Fibroblast of lung (primary cell): ENCODE data around the gene TOMM70. TPM values are rescaled to one million over a fixed set of nuclear protein-coding genes. Genes with fewer than 3 reads are reported as not detected.

ENCODE experiments used
- DNase-seq, 2 donors: peaks; one replicate each; pipeline versions ENCODE4 v3.0.0 to v3.0.0-alpha.2; 2010; ENCODE audit warnings: low read depth in 2 of 2
- H2AFZ ChIP-seq: 2 replicates; pipeline ENCODE4 v1.5.1; 2012; ENCODE audit warnings: low read length, control low read depth, inconsistent platforms
- H3K27ac ChIP-seq: 2 replicates; pipeline ENCODE4 v1.5.1; 2011; ENCODE audit warnings: low read length, control low read depth; ENCODE audit not compliant: insufficient read depth
- H3K27me3 ChIP-seq: 2 replicates; pipeline ENCODE4 v1.5.1; 2011; ENCODE audit warnings: mild to moderate bottlenecking, low read length; ENCODE audit not compliant: control insufficient read depth, insufficient read depth
- H3K36me3 ChIP-seq: 2 replicates; pipeline ENCODE4 v1.5.1; 2011; ENCODE audit warnings: low read length; ENCODE audit not compliant: control insufficient read depth, insufficient read depth
- H3K4me1 ChIP-seq: 2 replicates; pipeline ENCODE4 v1.5.1; 2011; ENCODE audit warnings: low read length; ENCODE audit not compliant: control insufficient read depth, insufficient read depth; ENCODE audit errors: extremely low read depth
- H3K4me2 ChIP-seq: 2 replicates; pipeline ENCODE4 v1.5.1; 2011; ENCODE audit warnings: low read length, control low read depth; ENCODE audit not compliant: insufficient read depth; ENCODE audit errors: extremely low read depth
- H3K4me3 ChIP-seq, 4 experiments: fragments of 200-600 bp in 1 of 4; sonication (generic) in 1 of 4; replicated peaks in 1 of 4; 2 replicates each; pipeline ENCODE4 v1.5.1; 2011 to 2016; ENCODE audit warnings: low read length in 4 of 4, low read depth in 3 of 4, mild to moderate bottlenecking in 3 of 4, control low read depth in 2 of 4, inconsistent platforms in 1 of 4, mixed read lengths in 1 of 4; ENCODE audit not compliant: insufficient read depth in 1 of 4; ENCODE audit errors: control extremely low read depth in 1 of 4
- H3K79me2 ChIP-seq: 2 replicates; pipeline ENCODE4 v1.5.1; 2012; ENCODE audit warnings: mild to moderate bottlenecking, low read length, inconsistent platforms; ENCODE audit not compliant: control insufficient read depth, insufficient read depth
- H3K9ac ChIP-seq: 2 replicates; pipeline ENCODE4 v1.5.1; 2011; ENCODE audit warnings: mild to moderate bottlenecking, low read length, control low read depth; ENCODE audit not compliant: insufficient read depth
- H3K9me3 ChIP-seq: 2 replicates; pipeline ENCODE4 v1.5.1; 2012; ENCODE audit warnings: low read depth, low read length; ENCODE audit not compliant: control insufficient read depth, insufficient read depth
- H4K20me1 ChIP-seq: 2 replicates; pipeline ENCODE4 v1.5.1; 2011; ENCODE audit warnings: low read length; ENCODE audit not compliant: control insufficient read depth, insufficient read depth; ENCODE audit errors: extremely low read depth
- EZH2 ChIP-seq: IDR thresholded peaks from 2 replicates; pipeline ENCODE4 v1.5.1; 2012; ENCODE audit warnings: low read length, control low read depth, mild to moderate bottlenecking; ENCODE audit errors: missing control alignments
- polyA plus RNA-seq, 2 donors: library from polyadenylated mRNA; depleted of rRNA in 1 of 2; stranded (reverse) in 1 of 2; unstranded in 1 of 2; fragments of >200 nt; gene quantifications; 2 replicates each; pipeline ENCODE4 v1.2.1, GENCODE V29; 2011 to 2012; ENCODE audit warnings: missing spikeins in 1 of 2
- total RNA-seq: library from RNA; depleted of rRNA; stranded (reverse); fragments of >200 nt; gene quantifications from 2 replicates; pipeline ENCODE4 v1.2.1, GENCODE V29; 2014
- TF ChIP-seq, protein P1 (sequence below), 2 donors: IDR thresholded peaks in 1 of 2; conservative IDR thresholded peaks in 1 of 2; 1 replicate in 1 of 2; 2 replicates in 1 of 2; pipeline ENCODE4 v1.5.1; 2011 to 2012; ENCODE audit warnings: low read length in 2 of 2, control low read depth in 1 of 2, inconsistent platforms in 1 of 2, low read depth in 1 of 2, mild to moderate bottlenecking in 1 of 2

TOMM70 gene
- total and polyA plus RNA-seq, 2 donors (not counting 1 experiment from before 2014, with no cell fraction given): 41.8 to 56.1 TPM

DNA sequence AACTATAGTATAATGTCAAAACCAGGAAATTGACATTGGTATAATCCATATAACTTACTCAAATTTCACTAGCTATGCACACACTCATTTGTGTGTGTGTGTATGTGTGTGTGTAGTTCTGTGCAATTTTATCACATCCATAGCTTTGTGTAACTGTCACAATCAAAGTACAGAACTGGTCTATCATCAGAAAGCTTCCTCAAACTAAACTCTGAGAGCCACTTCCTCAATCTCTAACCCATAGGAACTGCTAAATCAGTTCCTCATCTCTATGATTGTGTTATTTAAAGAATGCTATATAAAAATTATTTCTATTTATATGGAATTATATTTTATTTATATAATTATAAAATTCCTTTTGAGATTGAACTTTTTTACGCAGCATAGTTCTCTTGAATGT, 18.5 kb upstream of the TOMM70 start:
- DNase-seq: no peak

DNA sequence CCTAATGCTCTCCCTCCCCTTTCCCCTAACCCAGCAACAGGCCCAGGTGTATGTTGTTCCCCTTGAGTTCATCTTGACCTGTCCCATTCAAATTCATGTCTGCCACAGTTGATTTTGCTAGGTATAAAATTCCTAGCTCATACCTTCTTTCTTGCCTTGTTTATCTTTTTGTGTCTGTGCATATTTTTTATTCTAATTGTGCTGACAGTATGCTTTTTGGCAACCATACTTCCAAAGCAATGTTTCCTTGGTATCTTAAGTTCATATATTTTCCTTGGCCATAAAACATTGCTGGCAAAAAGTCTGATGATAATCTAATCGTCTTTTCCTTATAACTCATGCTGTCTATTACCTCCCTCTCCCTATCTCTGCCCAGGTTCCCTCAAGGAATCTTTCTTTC, 16.0 kb upstream of the TOMM70 start:
- Histone ChIP-seq H3K4me1 (no peaks in the 10 kb centered on the region), H3K4me3 (no peak overlapping the region), H3K79me2 (no peaks in the 10 kb centered on the region), H4K20me1 (no peaks in the 10 kb centered on the region), H3K36me3 (no peaks in the 10 kb centered on the region), H3K27ac (no peak overlapping the region), H3K9ac (no peak overlapping the region), H3K9me3 (no peaks in the 10 kb centered on the region), H3K27me3 (no peaks in the 10 kb centered on the region), H3K4me2 (no peak overlapping the region), H2AFZ (no peak overlapping the region)
- TF ChIP-seq EZH2: no peak
- TF ChIP-seq, protein P1, sequence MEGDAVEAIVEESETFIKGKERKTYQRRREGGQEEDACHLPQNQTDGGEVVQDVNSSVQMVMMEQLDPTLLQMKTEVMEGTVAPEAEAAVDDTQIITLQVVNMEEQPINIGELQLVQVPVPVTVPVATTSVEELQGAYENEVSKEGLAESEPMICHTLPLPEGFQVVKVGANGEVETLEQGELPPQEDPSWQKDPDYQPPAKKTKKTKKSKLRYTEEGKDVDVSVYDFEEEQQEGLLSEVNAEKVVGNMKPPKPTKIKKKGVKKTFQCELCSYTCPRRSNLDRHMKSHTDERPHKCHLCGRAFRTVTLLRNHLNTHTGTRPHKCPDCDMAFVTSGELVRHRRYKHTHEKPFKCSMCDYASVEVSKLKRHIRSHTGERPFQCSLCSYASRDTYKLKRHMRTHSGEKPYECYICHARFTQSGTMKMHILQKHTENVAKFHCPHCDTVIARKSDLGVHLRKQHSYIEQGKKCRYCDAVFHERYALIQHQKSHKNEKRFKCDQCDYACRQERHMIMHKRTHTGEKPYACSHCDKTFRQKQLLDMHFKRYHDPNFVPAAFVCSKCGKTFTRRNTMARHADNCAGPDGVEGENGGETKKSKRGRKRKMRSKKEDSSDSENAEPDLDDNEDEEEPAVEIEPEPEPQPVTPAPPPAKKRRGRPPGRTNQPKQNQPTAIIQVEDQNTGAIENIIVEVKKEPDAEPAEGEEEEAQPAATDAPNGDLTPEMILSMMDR (conservative IDR thresholded peaks at IDR 0.05 in 1 of 2, IDR thresholded peaks at IDR 0.05 in 1 of 2; ENCODE audit: low read depth in 1 of 2, low read length in 2 of 2): no peak
- DNase-seq: no peak

More for the DNA sequence above, 18.5 kb upstream of the TOMM70 start:
- Histone ChIP-seq H3K27ac (no peak overlapping the region), H3K9me3 (no peaks in the 10 kb centered on the region), H3K4me3 (no peak overlapping the region), H3K27me3 (no peaks in the 10 kb centered on the region), H3K4me2 (no peak overlapping the region), H4K20me1 (no peaks in the 10 kb centered on the region), H3K9ac (no peak overlapping the region), H3K79me2 (no peaks in the 10 kb centered on the region), H3K4me1 (no peaks in the 10 kb centered on the region), H2AFZ (no peak overlapping the region), H3K36me3 (no peaks in the 10 kb centered on the region)
- TF ChIP-seq, protein P1 (conservative IDR thresholded peaks at IDR 0.05 in 1 of 2, IDR thresholded peaks at IDR 0.05 in 1 of 2; ENCODE audit: low read depth in 1 of 2, low read length in 2 of 2): no peak
- no peak for TF ChIP-seq EZH2

DNA sequence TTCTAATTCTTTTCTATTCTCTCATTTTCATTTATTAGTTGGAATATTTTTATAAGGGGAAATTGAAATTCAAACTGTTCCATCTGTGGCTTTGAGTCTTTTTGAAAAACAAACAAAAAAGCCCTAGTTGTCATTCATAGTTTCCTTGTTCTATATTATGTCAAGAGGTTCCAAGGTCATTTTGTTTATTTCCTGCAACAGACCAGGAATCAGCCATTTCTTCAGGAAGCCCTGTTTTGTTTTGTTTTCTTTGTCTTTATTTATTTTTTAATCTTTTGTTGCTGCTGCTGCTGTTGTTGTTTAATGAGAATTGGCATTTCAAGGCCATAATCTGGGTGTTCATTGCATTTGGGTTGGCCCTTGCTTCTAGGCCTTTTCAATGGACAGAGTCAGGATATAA, 15.3 kb upstream of the TOMM70 start:
- no peak overlapping the region for H3K4me2 ChIP-seq
- H4K20me1 ChIP-seq: no peaks in the 10 kb centered on the region
- no peak overlapping the region for H3K4me3 ChIP-seq
- no peak overlapping the region for H3K27ac ChIP-seq
- no peaks in the 10 kb centered on the region for H3K4me1 ChIP-seq
- no peaks in the 10 kb centered on the region for H3K9me3 ChIP-seq
- H3K9ac ChIP-seq: no peak overlapping the region
- H3K79me2 ChIP-seq: no peaks in the 10 kb centered on the region
- TF ChIP-seq, protein P1 (conservative IDR thresholded peaks at IDR 0.05 in 1 of 2, IDR thresholded peaks at IDR 0.05 in 1 of 2; ENCODE audit: low read depth in 1 of 2, low read length in 2 of 2): no peak
- TF ChIP-seq EZH2: no peak
- no peak overlapping the region for H2AFZ ChIP-seq
- no peaks in the 10 kb centered on the region for H3K27me3 ChIP-seq
- no peaks in the 10 kb centered on the region for H3K36me3 ChIP-seq
- DNase-seq: no peak
